HCT116 (cell line): ENCODE results near the gene USP24. TPM values are rescaled to one million over a fixed set of nuclear protein-coding genes. Genes with fewer than 3 reads are reported as not detected.
A peak's percentile ranks its signal among the peaks of the same experiment; 100 is the strongest.

Experiments used
- ATAC-seq: fragments of 200-7000 bp; cut with Tn5 transposase; 2 replicates; pipeline ENCODE4 v1.9.1; 2020; ENCODE audit warnings: mild to moderate bottlenecking, moderate library complexity
- BruUV-seq: library from RNA; stranded (reverse); fragments of 400-500 nt; replicated peaks from 2 replicates; lab custom pipeline; 2021; lab: Mats Ljungman, UMichigan
- CTCF ChIA-PET: fragments of 300-600 bp; sonication (Branson Sonifier 250); formaldehyde crosslinking; loops from one replicate; lab custom pipeline; 2021; ENCODE audit warnings: antibody characterized with exemption; lab: Charles Lee
- POLR2A ChIA-PET: fragments of 300-600, 350-600 bp; sonication (Branson Sonifier 250); formaldehyde crosslinking; loops from one replicate; lab custom pipeline; 2021; ENCODE audit warnings: antibody characterized with exemption; lab: Charles Lee
- RAD21 ChIA-PET, 2 experiments: fragments of 300-600 bp; sonication (Branson Sonifier 250); formaldehyde crosslinking; loops; one replicate each; lab custom pipeline; 2023; ENCODE audit warnings: low total read pairs in 2 of 2; ENCODE audit not compliant: uncharacterized antibody in 2 of 2, unreplicated experiment in 2 of 2, low non-redundant PET in 1 of 2; lab: Charles Lee
- DNase-seq: peaks from one replicate; pipeline ENCODE4 v3.0.0-alpha.2; 2010; ENCODE audit warnings: low read depth, low spot score
- H2AFZ ChIP-seq: fragments of 200-600 bp; shearing (Covaris generic), sonication (generic); 2 replicates; pipeline ENCODE4 v1.6.1; 2017; ENCODE audit warnings: low read depth, mixed run types, mixed read lengths, antibody characterized with exemption, low read length; ENCODE audit not compliant: poor library complexity, severe bottlenecking
- H3K27ac ChIP-seq: 2 replicates; pipeline ENCODE4 v1.5.1; 2012; ENCODE audit warnings: low read depth, low read length
- H3K27me3 ChIP-seq: fragments of 200-600 bp; sonication (generic); 2 replicates; pipeline ENCODE4 v1.6.1; 2016; ENCODE audit warnings: mixed run types, low read length, mixed read lengths; ENCODE audit not compliant: insufficient read depth
- H3K36me3 ChIP-seq, 2 experiments: fragments of 200-500 bp in 1 of 2; fragments of 200-600 bp in 1 of 2; sonication (Bioruptor generic) in 1 of 2; sonication (generic) in 1 of 2; 2 replicates each; pipeline versions ENCODE4 v1.5.1 to v1.6.1; 2014 to 2016; ENCODE audit warnings: low read length in 2 of 2, inconsistent platforms in 1 of 2, mixed read lengths in 1 of 2, mixed run types in 1 of 2; ENCODE audit not compliant: insufficient read depth in 2 of 2, control insufficient read depth in 1 of 2
- H3K4me1 ChIP-seq, 2 experiments: fragments of 200-600 bp in 1 of 2; sonication (generic) in 1 of 2; 2 replicates each; pipeline versions ENCODE4 v1.5.1 to v1.6.1; 2012 to 2017; ENCODE audit warnings: low read length in 2 of 2, inconsistent platforms in 1 of 2, mild to moderate bottlenecking in 1 of 2, mixed read lengths in 1 of 2, mixed run types in 1 of 2, moderate library complexity in 1 of 2; ENCODE audit not compliant: insufficient read depth in 2 of 2, control insufficient read depth in 1 of 2
- H3K4me2 ChIP-seq: fragments of 200-600 bp; sonication (generic); 2 replicates; pipeline ENCODE4 v1.6.1; 2017; ENCODE audit warnings: mixed run types, low read length, mixed read lengths
- H3K4me3 ChIP-seq, 2 experiments: fragments of 200-600 bp in 1 of 2; sonication (generic) in 1 of 2; replicated peaks in 1 of 2; 2 replicates each; pipeline ENCODE4 v1.5.1; 2011 to 2016; ENCODE audit warnings: low read length in 2 of 2, control low read depth in 1 of 2, low read depth in 1 of 2, mild to moderate bottlenecking in 1 of 2, mixed read lengths in 1 of 2, mixed run types in 1 of 2
- H3K79me2 ChIP-seq: fragments of 200-600 bp; sonication (generic); 2 replicates; pipeline ENCODE4 v1.6.1; 2017; ENCODE audit warnings: mild to moderate bottlenecking, mixed run types, low read length, moderate library complexity, mixed read lengths; ENCODE audit not compliant: insufficient read depth
- H3K9ac ChIP-seq: fragments of 200-600 bp; sonication (generic); 2 replicates; pipeline ENCODE4 v1.6.1; 2016; ENCODE audit warnings: low read length, mixed read lengths
- H3K9me2 ChIP-seq: fragments of 200-600 bp; sonication (generic), shearing (Covaris generic); 2 replicates; pipeline ENCODE4 v1.6.1; 2017; ENCODE audit warnings: mixed run types, mild to moderate bottlenecking, moderate library complexity; ENCODE audit not compliant: insufficient read depth
- H3K9me3 ChIP-seq, 2 experiments: fragments of 200-500 bp in 1 of 2; fragments of 200-600 bp in 1 of 2; sonication (Bioruptor generic) in 1 of 2; sonication (generic) in 1 of 2; 2 replicates each; pipeline ENCODE4 v1.6.1; 2014 to 2017; ENCODE audit warnings: low read length in 2 of 2, mixed read lengths in 2 of 2, inconsistent platforms in 1 of 2, low read depth in 1 of 2, mild to moderate bottlenecking in 1 of 2, mixed run types in 1 of 2, moderate library complexity in 1 of 2; ENCODE audit not compliant: control insufficient read depth in 1 of 2, insufficient read depth in 1 of 2
- H4K20me1 ChIP-seq: fragments of 200-600 bp; sonication (generic), shearing (Covaris generic); 2 replicates; pipeline ENCODE4 v1.6.1; 2017; ENCODE audit warnings: mixed run types, mild to moderate bottlenecking, moderate library complexity; ENCODE audit not compliant: insufficient read depth
- CBX3 ChIP-seq: IDR thresholded peaks from 2 replicates; pipeline ENCODE4 v1.6.1; 2012; ENCODE audit warnings: low read depth
- CEBPB ChIP-seq: IDR thresholded peaks from 2 replicates; pipeline ENCODE4 v1.6.1; 2012; ENCODE audit warnings: low read depth
- EZH2 ChIP-seq: fragments of 200-600 bp; sonication (generic); IDR thresholded peaks from 2 replicates; pipeline ENCODE4 v1.6.1; 2017; ENCODE audit warnings: antibody characterized with exemption, mixed run types
- FOSL1 ChIP-seq: IDR thresholded peaks from 2 replicates; pipeline ENCODE4 v1.6.1; 2012; ENCODE audit warnings: low read depth
- SIN3A ChIP-seq: IDR thresholded peaks from 2 replicates; pipeline ENCODE4 v1.6.1; 2012; ENCODE audit warnings: low read depth
- SP1 ChIP-seq: IDR thresholded peaks from 2 replicates; pipeline ENCODE4 v1.6.1; 2012; ENCODE audit warnings: low read depth
- YY1 ChIP-seq: IDR thresholded peaks from 2 replicates; pipeline ENCODE4 v1.6.1; 2011; ENCODE audit warnings: low read length, low read depth, moderate library complexity, mild to moderate bottlenecking; ENCODE audit not compliant: insufficient replicate concordance; ENCODE audit errors: extremely low read depth
- intact Hi-C: fragments of 100-400 bp; cut with micrococcal nuclease; formaldehyde crosslinking; loops from 2 replicates; pipeline ENCODE4 v1.10.0; 2022
- total RNA-seq: library from RNA; stranded (reverse); gene quantifications from one replicate; pipeline ENCODE4 v1.2.1, GENCODE V29; 2021; ENCODE audit not compliant: unreplicated experiment
- TF ChIP-seq, protein P1 (sequence below), 3 experiments: fragments of 200-600 bp in 1 of 3; sonication (generic) in 1 of 3; IDR thresholded peaks in 2 of 3; conservative IDR thresholded peaks in 1 of 3; 2 replicates each; pipeline ENCODE4 v1.5.1; 2012 to 2017; ENCODE audit warnings: low read depth in 2 of 3, low read length in 2 of 3, antibody characterized with exemption in 1 of 3, borderline replicate concordance in 1 of 3, control low read depth in 1 of 3, mild to moderate bottlenecking in 1 of 3, mixed read lengths in 1 of 3, mixed run types in 1 of 3, moderate library complexity in 1 of 3; ENCODE audit not compliant: insufficient read depth in 1 of 3
- TF ChIP-seq, protein P2 (sequence below): IDR thresholded peaks from 2 replicates; pipeline ENCODE4 v1.6.1; 2012; ENCODE audit warnings: low read depth
- TF ChIP-seq, protein P3 (sequence below): IDR thresholded peaks from 2 replicates; pipeline ENCODE4 v1.6.1; 2012
- TF ChIP-seq, protein P4 (sequence below): IDR thresholded peaks from 2 replicates; pipeline ENCODE4 v1.6.1; 2011; ENCODE audit warnings: mild to moderate bottlenecking, low read length, moderate library complexity; ENCODE audit not compliant: insufficient replicate concordance; ENCODE audit errors: extremely low read depth

Gene USP24
- total RNA-seq, 1 experiment from 2014 or later = 34.2 TPM

DNA sequence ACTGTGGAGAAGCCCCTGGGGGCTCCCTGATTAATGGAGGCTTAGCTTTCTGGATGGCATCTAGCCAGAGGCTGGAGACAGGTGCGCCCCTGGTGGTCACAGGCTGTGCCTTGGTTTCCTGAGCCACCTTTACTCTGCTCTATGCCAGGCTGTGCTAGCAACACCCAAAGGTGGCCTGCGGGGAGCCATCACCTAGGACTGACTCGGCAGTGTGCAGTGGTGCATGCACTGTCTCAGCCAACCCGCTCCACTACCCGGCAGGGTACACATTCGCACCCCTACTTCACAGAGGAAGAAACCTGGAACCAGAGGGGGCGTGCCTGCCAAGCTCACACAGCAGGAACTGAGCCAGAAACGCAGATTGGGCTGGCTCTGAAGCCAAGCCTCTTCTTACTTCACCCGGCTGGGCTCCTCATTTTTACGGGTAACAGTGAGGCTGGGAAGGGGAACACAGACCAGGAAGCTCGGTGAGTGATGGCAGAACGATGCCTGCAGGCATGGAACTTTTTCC lies 151.0 kb downstream of the USP24 start:
- no TSS peak for BruUV-seq
- TF ChIP-seq EZH2 (no peak), CEBPB (no peak)
- TF ChIP-seq, protein P1, sequence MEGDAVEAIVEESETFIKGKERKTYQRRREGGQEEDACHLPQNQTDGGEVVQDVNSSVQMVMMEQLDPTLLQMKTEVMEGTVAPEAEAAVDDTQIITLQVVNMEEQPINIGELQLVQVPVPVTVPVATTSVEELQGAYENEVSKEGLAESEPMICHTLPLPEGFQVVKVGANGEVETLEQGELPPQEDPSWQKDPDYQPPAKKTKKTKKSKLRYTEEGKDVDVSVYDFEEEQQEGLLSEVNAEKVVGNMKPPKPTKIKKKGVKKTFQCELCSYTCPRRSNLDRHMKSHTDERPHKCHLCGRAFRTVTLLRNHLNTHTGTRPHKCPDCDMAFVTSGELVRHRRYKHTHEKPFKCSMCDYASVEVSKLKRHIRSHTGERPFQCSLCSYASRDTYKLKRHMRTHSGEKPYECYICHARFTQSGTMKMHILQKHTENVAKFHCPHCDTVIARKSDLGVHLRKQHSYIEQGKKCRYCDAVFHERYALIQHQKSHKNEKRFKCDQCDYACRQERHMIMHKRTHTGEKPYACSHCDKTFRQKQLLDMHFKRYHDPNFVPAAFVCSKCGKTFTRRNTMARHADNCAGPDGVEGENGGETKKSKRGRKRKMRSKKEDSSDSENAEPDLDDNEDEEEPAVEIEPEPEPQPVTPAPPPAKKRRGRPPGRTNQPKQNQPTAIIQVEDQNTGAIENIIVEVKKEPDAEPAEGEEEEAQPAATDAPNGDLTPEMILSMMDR (IDR thresholded peaks at IDR 0.05 in 2 of 3, conservative IDR thresholded peaks at IDR 0.05 in 1 of 3; ENCODE audit: borderline replicate concordance in 1 of 3, insufficient read depth in 1 of 3, low read depth in 2 of 3, low read length in 2 of 3) = peak; percentile 7 to 65 (median 57); a peak in 5 of 6 replicates
- ChIA-PET CTCF (interaction anchor here (1.3 to 1.6 kb wide), 2 partner anchors 24 to 119 kb away, joined by 3 read pairs; no protein-coding TSS in a partner anchor), POLR2A (no interaction called here), RAD21 (no interaction called here)
- H3K27ac ChIP-seq = no peak overlapping the region
- no peak overlapping the region for H2AFZ ChIP-seq
- no peaks in the 10 kb centered on the region for H3K9me2 ChIP-seq
- H3K4me3 ChIP-seq = no peak overlapping the region
- H3K9me3 ChIP-seq = no peaks in the 10 kb centered on the region
- intact Hi-C loops = no loop called here
- peak; percentile 87 for ATAC-seq
- no peaks in the 10 kb centered on the region for H3K27me3 ChIP-seq
- H3K9ac ChIP-seq = no peak overlapping the region
- no peaks in the 10 kb centered on the region for H4K20me1 ChIP-seq
- H3K4me1 ChIP-seq = peaks cover 0 to 5% of the 10 kb centered on the region in 2 experiments; a peak in 1 of 4 replicates
- no peak overlapping the region for H3K4me2 ChIP-seq
- H3K79me2 ChIP-seq = no peaks in the 10 kb centered on the region
- DNase-seq = no peak
- H3K36me3 ChIP-seq = peaks cover 7 to 12% of the 10 kb centered on the region in 2 experiments; a peak in 3 of 4 replicates

GRCh38 chr1:55063577-55063942 lies 151.6 kb downstream of the USP24 start:
- Histone ChIP-seq H3K79me2 (no peaks in the 10 kb centered on the region), H2AFZ (no peak overlapping the region), H3K9me2 (no peaks in the 10 kb centered on the region), H3K36me3 (peaks cover 1 to 11% of the 10 kb centered on the region in 2 experiments; a peak in 2 of 4 replicates), H3K4me1 (peaks cover 0 to 5% of the 10 kb centered on the region in 2 experiments; a peak in 1 of 4 replicates), H3K9ac (no peak overlapping the region), H4K20me1 (no peaks in the 10 kb centered on the region), H3K9me3 (no peaks in the 10 kb centered on the region), H3K27me3 (no peaks in the 10 kb centered on the region), H3K4me3 (no peak overlapping the region), H3K4me2 (no peak overlapping the region), H3K27ac (no peak overlapping the region)
- intact Hi-C loops = no loop called here
- RAD21 ChIA-PET = no interaction called here
- CTCF ChIA-PET = interaction anchor here (1.3 to 1.6 kb wide), 2 partner anchors 23 to 119 kb away, joined by 3 read pairs; no protein-coding TSS in a partner anchor
- no TSS peak for BruUV-seq
- POLR2A ChIA-PET = no interaction called here
- ATAC-seq (no peak), DNase-seq (no peak)
- TF ChIP-seq SIN3A (no peak), FOSL1 (no peak), YY1 (no peak), CEBPB (no peak), CBX3 (no peak), SP1 (no peak)
- TF ChIP-seq, protein P2, sequence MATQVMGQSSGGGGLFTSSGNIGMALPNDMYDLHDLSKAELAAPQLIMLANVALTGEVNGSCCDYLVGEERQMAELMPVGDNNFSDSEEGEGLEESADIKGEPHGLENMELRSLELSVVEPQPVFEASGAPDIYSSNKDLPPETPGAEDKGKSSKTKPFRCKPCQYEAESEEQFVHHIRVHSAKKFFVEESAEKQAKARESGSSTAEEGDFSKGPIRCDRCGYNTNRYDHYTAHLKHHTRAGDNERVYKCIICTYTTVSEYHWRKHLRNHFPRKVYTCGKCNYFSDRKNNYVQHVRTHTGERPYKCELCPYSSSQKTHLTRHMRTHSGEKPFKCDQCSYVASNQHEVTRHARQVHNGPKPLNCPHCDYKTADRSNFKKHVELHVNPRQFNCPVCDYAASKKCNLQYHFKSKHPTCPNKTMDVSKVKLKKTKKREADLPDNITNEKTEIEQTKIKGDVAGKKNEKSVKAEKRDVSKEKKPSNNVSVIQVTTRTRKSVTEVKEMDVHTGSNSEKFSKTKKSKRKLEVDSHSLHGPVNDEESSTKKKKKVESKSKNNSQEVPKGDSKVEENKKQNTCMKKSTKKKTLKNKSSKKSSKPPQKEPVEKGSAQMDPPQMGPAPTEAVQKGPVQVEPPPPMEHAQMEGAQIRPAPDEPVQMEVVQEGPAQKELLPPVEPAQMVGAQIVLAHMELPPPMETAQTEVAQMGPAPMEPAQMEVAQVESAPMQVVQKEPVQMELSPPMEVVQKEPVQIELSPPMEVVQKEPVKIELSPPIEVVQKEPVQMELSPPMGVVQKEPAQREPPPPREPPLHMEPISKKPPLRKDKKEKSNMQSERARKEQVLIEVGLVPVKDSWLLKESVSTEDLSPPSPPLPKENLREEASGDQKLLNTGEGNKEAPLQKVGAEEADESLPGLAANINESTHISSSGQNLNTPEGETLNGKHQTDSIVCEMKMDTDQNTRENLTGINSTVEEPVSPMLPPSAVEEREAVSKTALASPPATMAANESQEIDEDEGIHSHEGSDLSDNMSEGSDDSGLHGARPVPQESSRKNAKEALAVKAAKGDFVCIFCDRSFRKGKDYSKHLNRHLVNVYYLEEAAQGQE = no peak
- TF ChIP-seq, protein P3, sequence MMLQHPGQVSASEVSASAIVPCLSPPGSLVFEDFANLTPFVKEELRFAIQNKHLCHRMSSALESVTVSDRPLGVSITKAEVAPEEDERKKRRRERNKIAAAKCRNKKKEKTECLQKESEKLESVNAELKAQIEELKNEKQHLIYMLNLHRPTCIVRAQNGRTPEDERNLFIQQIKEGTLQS = no peak
- TF ChIP-seq, protein P4, sequence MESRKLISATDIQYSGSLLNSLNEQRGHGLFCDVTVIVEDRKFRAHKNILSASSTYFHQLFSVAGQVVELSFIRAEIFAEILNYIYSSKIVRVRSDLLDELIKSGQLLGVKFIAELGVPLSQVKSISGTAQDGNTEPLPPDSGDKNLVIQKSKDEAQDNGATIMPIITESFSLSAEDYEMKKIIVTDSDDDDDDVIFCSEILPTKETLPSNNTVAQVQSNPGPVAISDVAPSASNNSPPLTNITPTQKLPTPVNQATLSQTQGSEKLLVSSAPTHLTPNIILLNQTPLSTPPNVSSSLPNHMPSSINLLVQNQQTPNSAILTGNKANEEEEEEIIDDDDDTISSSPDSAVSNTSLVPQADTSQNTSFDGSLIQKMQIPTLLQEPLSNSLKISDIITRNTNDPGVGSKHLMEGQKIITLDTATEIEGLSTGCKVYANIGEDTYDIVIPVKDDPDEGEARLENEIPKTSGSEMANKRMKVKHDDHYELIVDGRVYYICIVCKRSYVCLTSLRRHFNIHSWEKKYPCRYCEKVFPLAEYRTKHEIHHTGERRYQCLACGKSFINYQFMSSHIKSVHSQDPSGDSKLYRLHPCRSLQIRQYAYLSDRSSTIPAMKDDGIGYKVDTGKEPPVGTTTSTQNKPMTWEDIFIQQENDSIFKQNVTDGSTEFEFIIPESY = no peak
